HUDEP-2 (cell line): ENCODE measurements around the gene CYP4B1.
"Not testable (repeated sequence)": the region's sequence is repeated elsewhere in the genome, so short reads cannot be mapped to it uniquely, and the experiment has no call there.

Source experiments
- DNase-seq, 76 experiments: peaks; one replicate each; lab custom pipeline; 2025; ENCODE audit not compliant: unreplicated experiment in 76 of 76; lab: John Stamatoyannopoulos, UW

The CYP4B1 gene

DNA sequence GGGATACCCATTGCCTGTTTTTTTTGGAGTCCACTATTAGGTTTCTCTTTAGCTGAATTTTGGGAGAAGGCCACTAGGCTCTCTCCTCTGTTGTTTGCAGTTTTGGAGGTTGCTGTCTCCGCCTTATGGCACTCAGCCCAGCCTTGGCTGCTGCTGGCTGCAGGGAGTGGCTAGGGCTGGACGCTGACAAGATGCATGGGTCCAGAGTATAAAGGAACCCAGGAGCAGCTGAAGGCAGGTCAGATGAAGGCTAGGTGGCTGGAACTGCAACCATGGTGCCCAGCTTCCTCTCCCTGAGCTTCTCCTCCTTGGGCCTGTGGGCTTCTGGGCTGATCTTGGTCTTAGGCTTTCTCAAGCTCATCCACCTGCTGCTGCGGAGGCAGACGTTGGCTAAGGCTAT is at the start of gene CYP4B1:
CYP4B1 (plus strand) TSS at position 237 of the 400 bp plus-strand sequence; CDS start at position 273, 36 bp downstream.
- peak in 8 of 76 experiments; percentile 0 to 25 (median 10) for DNase-seq

DNA sequence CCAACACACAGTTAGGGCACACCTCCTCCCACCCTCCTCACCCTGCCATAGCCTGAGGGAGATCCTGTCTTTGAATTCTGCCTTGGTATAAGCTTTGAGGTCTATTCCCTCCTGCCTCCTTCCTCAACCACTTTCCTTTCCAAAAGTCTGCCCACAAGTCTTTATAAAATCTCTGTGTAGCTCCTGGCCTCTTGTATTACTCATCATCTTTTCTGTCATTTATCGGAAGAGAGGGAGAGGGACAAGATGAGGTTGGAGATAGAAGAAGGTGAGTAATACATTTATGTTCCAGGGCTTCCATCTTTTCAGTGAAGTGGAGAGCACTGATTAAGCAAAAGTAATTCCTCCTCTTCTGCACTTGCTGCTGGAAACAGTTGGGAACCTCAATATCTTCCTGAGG is 49.4 kb upstream of the CYP4B1 start:
- DNase-seq, result no peak

DNA sequence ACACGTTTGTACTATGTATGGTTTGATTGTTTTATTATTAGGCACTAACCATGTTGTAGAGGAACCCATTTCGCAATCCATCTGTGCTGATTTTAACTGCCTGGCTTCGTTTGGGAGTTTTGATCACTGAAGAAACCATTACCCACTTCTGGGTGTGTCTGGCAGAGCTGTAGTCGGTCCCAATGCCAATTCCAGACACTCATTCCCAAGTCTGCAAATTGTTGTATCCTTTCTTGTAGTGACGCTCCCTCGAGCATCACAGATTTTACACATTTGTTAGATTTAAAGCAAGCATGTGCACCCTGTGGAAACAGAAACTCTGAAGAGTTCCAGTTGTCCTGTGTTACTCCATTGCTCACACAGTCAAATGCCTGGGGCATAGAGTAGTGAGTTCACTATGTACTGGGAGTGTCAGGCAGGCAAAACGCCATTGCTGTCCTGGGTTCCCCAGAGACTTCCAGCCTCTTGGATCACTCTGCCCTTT is 48.9 kb upstream of the CYP4B1 start:
- no peak for DNase-seq

DNA sequence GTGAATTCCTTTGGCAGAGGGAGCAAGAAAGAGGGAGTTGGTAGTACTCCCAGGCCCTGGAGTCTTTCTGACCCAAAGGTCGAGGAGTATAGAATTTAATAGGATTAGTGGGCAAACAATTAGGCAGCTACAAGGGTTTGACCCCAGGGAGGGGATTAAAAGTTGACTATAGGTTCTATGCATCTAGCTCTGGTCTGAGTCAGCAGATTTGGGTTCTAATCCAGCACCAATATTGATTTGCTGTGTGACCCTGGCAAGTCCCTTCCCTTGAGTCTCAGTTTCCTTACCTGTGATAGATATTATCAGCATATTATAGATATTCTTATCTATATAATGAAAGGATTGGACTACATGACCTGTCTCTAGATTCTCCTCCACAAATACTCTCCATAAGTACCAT is 44.9 kb upstream of the CYP4B1 start:
- no peak for DNase-seq

DNA sequence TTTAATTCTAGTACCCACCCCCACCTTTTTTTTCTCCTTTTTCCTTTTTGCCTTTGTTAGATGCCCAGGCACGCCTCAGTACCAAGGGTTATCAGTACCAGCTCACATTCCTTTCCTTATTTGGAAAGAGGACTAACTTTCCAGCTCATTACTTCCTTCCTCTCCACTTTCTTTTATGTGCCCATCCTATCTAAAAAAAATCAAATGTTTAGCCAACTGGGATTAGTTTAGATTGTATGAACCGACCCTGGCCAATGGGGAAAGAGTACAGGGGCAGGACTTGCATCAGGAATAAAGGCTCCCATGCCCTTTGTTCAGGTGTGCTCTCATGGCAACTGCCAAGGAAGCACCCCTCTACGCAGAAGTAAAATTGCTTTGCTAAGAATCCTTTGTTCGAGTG is 44.1 kb upstream of the CYP4B1 start:
- not testable (repeated sequence) for DNase-seq

DNA sequence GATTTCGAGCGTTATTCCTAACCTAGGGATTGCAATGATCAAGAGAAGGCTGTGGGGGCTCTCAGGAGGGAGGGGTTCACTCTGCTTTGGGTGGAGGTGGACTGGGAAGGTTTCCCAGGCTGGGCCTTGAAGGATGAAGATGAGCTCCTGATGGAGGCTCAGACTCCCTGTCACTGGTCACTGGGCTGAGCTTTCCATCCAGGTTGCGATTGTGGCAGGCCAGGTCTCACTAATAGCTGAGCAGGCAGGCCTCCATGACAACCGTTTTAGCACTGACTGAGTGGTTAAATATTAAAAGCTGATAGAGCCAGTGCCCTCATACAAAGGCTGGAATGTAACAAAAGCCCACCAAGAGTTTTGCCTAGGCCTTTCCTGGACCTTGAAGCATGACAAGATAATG is 43.7 kb upstream of the CYP4B1 start:
- DNase-seq, result no peak

DNA sequence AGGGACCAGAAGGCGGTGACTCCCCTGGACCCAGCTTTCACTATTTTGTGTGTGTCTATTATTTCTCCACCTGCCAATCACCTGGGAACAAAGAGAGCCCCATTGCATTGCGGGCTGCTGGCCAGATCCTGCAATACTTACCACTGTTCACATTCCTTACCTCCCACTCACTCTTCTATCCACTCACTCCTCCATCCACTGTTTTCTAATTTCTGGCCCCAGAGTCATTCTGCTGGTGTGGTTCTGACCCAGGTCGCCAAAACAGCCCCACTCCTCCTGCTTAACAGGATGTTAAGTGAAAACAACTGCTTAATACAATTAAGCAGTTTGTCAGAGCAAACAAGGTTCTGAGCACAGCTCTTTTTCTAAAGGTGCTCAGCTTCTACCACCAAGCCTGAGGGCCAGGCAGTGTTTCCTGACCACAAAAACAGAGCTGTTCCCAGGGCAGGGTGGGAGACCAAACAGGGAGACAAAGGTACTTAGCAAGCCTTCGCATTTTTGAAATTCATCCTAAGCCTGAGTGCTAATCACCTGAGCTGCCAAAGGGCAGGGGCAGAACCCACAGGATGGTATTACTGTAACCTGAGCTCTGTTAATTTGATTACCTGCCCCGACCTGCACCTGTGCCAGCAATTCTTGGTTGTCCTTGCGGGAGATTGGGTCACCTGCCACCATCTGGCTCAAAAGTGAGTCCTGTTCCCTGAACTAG is 41.4 kb upstream of the CYP4B1 start:
- no peak for DNase-seq

DNA sequence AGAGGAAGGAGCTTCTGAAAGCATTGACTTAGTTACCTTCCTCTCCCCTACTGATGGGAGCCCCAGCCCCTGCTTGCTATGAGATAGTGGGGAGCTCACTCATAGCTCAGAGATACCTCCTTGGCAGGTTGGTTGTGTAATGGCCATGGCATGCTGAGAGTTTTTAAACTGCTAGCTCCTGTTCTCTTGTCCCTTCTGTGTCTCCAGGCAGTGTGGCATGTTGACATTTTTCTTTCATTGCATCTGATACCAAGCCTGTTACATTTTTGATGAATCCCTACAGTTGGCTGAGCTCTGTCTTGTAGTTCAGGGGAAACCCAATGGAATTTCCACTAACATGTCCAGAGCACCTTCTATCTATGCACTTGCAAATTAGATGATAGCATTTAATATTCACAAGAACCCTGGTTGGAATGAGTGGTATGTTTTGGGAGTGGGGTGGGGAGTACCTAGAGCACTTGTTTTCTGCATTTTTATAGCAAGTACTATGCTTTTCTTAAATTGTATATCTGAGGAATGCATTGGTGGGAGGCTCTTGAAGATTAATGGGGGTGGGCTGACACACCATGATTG is 40.8 kb upstream of the CYP4B1 start:
- no peak for DNase-seq

DNA sequence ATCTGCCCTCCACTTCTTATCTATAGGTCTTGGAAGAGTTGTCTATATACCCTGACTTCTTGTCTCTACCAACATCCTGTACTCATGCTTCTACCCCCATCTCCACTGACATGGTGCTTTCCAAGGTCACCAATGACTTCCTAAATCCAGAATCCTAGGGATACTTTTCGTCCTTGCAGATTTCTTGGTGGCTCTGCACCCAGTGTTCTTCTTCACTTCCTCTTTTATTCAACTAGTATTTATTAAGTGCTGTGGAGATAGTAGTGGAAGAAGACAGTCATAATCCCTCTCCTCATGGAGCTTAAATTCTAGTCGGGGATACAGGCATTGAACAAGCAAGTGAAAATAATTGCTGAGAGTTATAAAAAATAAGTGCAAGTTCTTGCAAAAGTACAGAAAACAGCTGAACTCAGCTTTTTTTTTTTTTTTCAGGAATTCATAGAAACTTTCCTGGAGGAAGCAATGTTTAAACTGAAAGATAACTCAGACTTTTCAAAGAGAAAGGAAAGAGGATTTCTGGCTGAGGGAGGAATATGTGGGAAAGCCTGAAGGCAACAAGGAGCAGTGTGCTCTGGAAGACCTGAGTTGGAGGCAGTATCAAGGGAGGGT is 38.2 kb upstream of the CYP4B1 start:
- DNase-seq, result no peak

DNA sequence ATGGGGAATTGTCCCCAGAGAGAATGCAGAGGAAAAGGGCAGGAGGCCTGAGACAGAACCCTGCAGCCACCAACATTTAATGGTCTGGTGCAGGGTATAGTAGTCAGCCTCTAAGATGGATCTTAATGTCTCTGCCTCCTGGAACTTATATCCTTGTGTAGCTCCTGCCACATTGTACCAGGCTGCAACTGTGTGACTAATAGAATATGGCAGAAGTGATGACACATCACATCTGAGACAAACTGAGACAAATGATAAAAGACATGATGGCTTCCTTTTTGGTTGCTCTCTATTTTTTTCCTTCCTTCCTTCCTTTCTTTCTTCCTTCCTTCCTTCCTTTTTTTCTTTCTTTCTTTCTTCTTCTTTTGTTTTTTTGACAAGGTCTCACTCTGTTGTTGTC is 37.1 kb upstream of the CYP4B1 start:
- DNase-seq, result no peak

DNA sequence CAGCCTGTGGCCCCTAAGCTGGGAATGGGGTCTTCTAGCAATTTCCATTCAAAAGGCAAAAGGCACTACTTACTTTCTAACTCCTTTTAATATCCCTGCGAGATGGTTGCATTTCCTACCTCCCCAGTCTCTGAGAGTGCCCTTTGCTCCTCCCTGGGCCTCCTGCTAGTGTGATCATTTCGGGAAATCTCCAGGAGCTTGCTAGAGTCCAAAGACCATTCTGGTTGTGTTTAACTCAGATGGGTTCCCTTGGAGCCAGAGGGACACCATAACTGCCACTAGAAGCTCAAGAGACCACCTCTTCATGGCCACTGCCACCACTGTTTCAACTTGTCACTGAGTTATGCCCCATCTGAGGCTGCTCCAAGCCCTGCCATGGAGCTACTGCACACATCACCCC is 34.4 kb upstream of the CYP4B1 start:
- no peak for DNase-seq

DNA sequence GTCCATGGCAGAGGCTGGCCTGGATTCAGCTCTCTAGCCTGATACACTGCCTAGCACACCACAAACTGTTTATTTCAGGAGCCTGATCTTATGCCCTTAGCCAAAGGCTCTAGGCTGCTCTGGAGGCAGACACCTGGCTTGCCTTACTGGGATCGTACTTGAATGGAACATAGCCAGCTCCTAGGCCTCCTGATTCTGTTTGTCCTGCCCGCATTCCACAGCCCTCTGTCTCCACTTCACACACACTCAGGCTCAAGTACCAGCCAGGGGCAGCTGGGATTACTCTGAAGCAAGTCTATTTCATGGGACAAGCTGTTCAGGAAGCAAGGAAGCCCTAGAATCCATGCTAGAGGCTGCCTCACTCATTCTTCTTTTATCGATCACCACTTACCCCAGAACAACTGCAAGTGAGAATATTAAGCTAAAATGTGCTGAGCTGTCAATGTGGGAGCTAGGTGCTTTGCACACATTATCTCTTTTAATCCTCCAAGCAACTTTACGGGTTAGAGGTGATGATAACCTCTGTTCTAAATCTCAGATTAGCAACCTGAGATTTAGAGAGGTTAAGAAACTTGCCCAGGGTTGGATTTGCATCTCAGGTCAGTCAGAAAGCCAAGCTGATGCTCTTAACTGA is 31.1 kb upstream of the CYP4B1 start:
- DNase-seq, result no peak

DNA sequence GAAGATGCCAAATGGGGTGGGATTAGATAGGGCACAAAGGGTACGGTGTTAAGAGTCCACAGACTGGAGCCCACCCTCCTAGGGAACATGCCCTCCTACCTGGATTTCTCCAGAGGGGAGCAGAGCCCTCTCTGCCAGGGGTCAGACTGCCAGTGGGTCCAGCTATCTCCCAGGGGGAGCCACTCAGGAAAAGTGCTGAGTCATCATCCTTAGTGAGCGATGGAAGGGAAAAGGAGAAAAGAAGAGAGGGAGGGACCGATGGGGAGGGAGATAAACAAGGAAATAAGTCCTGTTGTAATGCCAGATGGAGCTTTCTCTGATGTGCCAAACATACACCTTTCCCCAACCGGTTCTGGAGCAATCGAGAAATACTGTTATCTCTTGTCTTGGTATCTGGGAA is 30.4 kb upstream of the CYP4B1 start:
- no peak for DNase-seq

DNA sequence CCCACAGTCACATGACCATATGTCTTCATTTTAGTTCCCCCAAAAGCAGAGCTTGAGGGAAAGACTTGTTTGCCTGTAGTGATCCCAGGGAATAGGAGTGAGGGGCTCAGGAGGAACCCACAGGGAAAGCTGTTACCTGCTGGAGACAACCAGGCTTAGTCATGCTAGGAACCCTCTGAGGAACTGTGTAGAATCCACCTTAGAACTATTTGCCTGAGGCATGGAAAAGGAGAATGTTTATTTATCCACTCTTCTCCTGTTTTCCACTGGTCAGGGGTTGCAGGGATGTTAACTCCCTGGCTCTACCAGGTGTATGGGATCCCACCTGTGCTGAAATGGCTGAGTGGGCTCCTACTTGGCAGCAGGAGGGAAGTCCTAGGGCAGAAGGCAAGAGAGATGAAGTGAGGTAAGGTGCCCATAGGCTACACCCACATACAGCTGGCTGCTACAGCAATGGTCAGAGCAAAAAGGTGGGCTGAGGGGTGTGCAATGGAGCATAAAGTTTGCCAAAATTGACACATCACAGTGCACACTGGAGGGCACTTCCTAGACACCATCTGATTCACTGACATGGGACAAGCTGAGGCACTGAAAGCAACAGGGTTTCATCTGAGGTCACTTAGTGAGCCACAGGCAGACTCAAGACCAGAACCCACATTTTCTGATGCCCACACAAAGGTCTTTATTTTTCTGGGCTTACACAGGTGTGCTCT is 29.7 kb upstream of the CYP4B1 start:
- DNase-seq, result no peak

DNA sequence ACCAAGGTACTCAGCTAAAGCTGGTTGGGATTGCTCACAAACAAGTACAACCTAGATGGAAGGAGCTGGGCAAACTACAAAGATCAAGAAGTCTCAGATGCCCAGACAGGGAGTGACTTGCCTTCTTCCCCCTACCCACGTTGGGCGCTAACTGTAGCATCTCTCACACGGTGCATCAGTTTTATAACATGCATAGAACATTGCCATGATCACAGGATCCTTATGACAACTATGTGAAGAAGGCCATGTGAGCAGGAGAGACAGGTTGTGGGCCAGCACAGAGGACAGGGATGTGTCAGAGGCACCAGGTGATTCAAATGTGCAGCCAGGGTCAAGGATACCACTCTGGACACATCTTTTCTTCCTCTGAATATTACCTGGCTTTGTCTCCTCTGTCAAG is 28.3 kb upstream of the CYP4B1 start:
- DNase-seq, result no peak

DNA sequence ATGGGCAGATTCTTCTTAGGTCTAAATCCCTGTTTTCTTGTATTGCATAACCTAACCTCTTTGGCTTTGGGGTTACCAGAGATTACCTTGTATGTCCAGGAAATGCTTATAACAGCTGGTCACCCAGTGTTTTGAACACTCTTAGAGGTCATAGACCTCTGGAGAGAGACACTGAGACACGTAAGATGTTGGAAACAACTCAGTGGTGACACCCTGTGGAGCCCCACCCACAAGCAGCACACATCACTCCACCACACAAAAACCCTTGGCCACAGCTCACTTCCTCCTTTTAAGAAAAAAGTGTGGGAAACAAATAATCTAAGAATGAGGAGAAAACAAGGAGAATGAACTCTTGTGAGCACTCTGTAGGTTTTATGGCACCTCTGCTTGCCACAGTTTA is 26.3 kb upstream of the CYP4B1 start:
- peak in 5 of 76 experiments; percentile 2 to 17 (median 6) for DNase-seq

DNA sequence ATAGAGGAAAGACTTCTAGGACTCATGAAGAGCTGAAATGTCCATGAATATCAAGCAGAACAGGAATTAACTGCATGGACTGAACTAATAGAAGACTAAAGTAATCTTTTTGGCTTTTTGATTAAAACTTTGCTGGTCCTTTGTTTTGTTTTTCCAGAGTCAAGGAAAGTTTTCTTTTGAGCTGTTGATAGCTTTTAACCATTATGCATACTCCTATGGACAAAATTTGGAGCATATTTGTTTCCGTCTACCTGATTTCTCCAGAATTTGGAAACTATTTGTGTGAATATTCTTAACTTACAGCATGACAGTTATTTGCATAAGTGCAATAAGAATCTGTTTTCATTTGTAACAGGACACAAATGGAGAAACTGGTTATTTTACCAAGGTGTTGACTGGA is 24.5 kb upstream of the CYP4B1 start:
- DNase-seq, result no peak

DNA sequence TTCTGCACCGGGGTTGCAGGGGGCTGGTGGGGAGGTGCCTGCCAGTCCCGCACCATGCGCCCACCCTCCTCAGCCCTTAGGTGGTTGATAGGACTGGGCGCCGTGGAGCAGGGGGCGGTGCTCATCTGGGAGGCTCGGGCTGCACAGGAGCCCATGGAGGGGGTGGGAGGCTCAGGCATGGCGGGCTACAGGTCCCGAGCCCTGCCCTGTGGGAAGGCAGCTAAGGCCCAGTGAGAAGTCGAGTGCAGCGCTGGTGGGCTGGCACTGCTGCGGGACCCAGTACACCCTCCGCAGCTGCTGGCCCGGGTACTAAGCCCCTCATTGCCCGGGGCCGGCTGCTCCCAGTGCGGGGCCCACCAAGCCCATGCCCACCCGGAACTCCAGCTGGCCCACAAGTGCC is 20.4 kb upstream of the CYP4B1 start:
- DNase-seq, result not testable (repeated sequence)

DNA sequence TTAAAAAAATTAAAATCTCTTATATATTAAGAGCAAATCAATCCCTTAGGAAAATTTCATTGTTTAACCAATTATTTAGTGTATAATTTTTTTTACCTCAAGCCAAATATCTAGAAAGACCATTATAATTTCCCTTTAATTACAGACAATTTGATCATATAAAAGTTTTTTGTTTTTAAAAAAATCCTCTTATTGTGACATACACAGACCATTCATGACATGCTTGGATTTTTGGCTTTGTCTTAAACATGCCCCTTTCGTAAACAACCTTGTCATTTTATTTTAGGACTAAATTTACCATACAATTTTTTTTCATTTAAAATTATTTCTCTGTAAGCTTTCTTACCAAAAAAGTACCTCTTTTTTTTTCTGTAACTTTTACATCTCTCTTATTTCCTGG is 14.2 kb upstream of the CYP4B1 start:
- no peak for DNase-seq

DNA sequence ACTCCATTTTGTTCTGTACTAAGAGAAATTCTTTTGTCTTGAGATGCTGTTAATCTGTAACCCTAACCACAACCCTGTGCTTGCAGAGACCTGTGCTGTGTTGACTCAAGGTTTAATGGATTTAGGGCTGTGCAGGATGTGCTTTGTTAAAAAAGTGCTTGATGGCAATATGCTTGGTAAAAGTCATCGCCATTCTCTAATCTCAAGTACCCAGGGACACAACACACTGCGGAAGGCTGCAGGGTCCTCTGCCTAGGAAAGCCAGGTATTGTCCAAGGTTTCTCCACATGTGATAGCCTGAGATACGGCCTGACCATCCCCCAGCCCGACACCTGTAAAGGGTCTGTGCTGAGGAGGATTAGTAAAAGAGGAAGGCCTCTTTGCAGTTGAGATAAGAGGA is 10.2 kb upstream of the CYP4B1 start:
- DNase-seq, result not testable (repeated sequence)
